OCI-LY7 (cell line): ENCODE results near the gene ARHGEF26. TPM values are rescaled to one million over a fixed set of nuclear protein-coding genes. Genes with fewer than 3 reads are reported as not detected.

Experiments
- BruUV-seq: library from RNA; stranded (reverse); fragments of 400-500 nt; replicated peaks from 2 replicates; lab custom pipeline; 2021; lab: Mats Ljungman, UMichigan
- CTCF ChIA-PET: fragments of 300-600 bp; sonication (Branson Sonifier 250); formaldehyde crosslinking; loops from one replicate; lab custom pipeline; 2022; ENCODE audit warnings: antibody characterized with exemption; ENCODE audit not compliant: unreplicated experiment; lab: Charles Lee
- POLR2A ChIA-PET: fragments of 300-600 bp; sonication (Branson Sonifier 250); formaldehyde crosslinking; loops from one replicate; lab custom pipeline; 2022; ENCODE audit warnings: antibody characterized with exemption; lab: Charles Lee
- DNase-seq: peaks from one replicate; pipeline ENCODE4 v3.0.0-alpha.2; 2015; ENCODE audit warnings: low spot score
- H2AFZ ChIP-seq: fragments of 200-600 bp; sonication (generic), shearing (Covaris generic); 2 replicates; pipeline ENCODE4 v1.6.1; 2014; ENCODE audit warnings: mild to moderate bottlenecking, antibody characterized with exemption, low read length, moderate library complexity
- H3K27ac ChIP-seq: fragments of 200-600 bp; sonication (generic); 2 replicates; pipeline ENCODE4 v1.5.1; 2014; ENCODE audit warnings: mixed run types, low read depth, mild to moderate bottlenecking, moderate library complexity, low read length, inconsistent platforms; ENCODE audit not compliant: poor library complexity, severe bottlenecking
- H3K36me3 ChIP-seq: fragments of 200-600 bp; sonication (generic); 2 replicates; pipeline ENCODE4 v1.6.1; 2014; ENCODE audit warnings: mild to moderate bottlenecking, antibody characterized with exemption, low read length, moderate library complexity, mixed read lengths; ENCODE audit not compliant: insufficient read depth
- H3K4me1 ChIP-seq: fragments of 200-600 bp; sonication (generic); 2 replicates; pipeline ENCODE4 v1.5.1; 2014; ENCODE audit warnings: mild to moderate bottlenecking, low read length; ENCODE audit not compliant: insufficient read depth, poor library complexity, severe bottlenecking
- H3K4me2 ChIP-seq: fragments of 200-600 bp; sonication (generic); 2 replicates; pipeline ENCODE4 v1.6.1; 2014; ENCODE audit warnings: mild to moderate bottlenecking, low read length
- H3K4me3 ChIP-seq: fragments of 200-600 bp; sonication (generic); 2 replicates; pipeline ENCODE4 v1.5.1; 2014; ENCODE audit warnings: mild to moderate bottlenecking, low read depth, low read length; ENCODE audit not compliant: poor library complexity, severe bottlenecking
- H3K79me2 ChIP-seq: fragments of 200-600 bp; sonication (generic); 2 replicates; pipeline ENCODE4 v1.6.1; 2016; ENCODE audit warnings: low read depth, mild to moderate bottlenecking, low read length, moderate library complexity, mixed read lengths; ENCODE audit not compliant: insufficient read depth
- H3K9me2 ChIP-seq: fragments of 200-600 bp; sonication (generic); 2 replicates; pipeline ENCODE4 v1.6.1; 2016; ENCODE audit warnings: mild to moderate bottlenecking, low read length, mixed read lengths; ENCODE audit not compliant: insufficient read depth
- H3K9me3 ChIP-seq: fragments of 200-600 bp; sonication (generic); 2 replicates; pipeline ENCODE4 v1.6.1; 2014; ENCODE audit warnings: mild to moderate bottlenecking, mixed run types, low read length, mixed read lengths
- H4K20me1 ChIP-seq: fragments of 200-600 bp; sonication (generic); 2 replicates; pipeline ENCODE4 v1.6.1; 2014; ENCODE audit warnings: mild to moderate bottlenecking, antibody characterized with exemption, low read length, moderate library complexity, mixed read lengths; ENCODE audit not compliant: insufficient read depth
- EZH2phosphoT487 ChIP-seq: fragments of 200-600 bp; sonication (generic); IDR thresholded peaks from 2 replicates; pipeline ENCODE4 v1.6.1; 2018; ENCODE audit warnings: low read depth, borderline replicate concordance, mild to moderate bottlenecking, mixed run types, antibody characterized with exemption, low read length, moderate library complexity, mixed read lengths
- intact Hi-C: fragments of 100-400 bp; cut with micrococcal nuclease; formaldehyde crosslinking; loops from one replicate; pipeline ENCODE4 v1.10.0; 2022; ENCODE audit not compliant: unreplicated experiment
- total RNA-seq, 2 experiments: library from RNA; depleted of rRNA in 1 of 2; stranded (reverse); fragments of >200 nt in 1 of 2; shearing (Covaris generic) in 1 of 2; gene quantifications; 2 replicates each; pipeline ENCODE4 v1.2.3, GENCODE V29; 2014 to 2022
- TF ChIP-seq, protein P1 (sequence below): fragments of 200-600 bp; sonication (generic); conservative IDR thresholded peaks from 2 replicates; pipeline ENCODE4 v1.5.1; 2014; ENCODE audit warnings: mild to moderate bottlenecking, antibody characterized with exemption, low read length, moderate library complexity, mixed read lengths

Gene ARHGEF26
- total RNA-seq, 2 experiments from 2014 or later, result 0.11 to 0.35 TPM

DNA sequence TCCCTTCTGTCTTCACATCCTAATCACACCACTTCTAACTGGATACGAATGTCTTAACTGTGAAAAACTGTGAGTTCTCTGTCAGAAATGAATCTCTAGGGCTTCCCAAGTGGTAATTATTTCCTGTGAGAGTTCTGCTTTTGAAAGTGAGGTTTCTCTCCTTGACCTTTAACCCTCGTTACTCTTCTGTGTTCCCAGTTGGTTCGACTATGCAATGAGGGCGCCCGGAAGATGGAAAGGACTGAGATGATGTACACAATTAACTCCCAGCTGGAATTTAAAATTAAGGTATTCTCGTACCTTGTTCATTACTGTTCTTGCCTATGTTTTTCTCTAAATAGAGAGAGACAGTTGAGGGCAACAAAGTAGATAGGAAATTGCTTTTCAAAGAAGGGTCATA lies 96.5 kb downstream of the ARHGEF26 start:
- Histone ChIP-seq H4K20me1 (no peaks in the 10 kb centered on the region), H2AFZ (no peak overlapping the region), H3K79me2 (no peaks in the 10 kb centered on the region), H3K36me3 (no peaks in the 10 kb centered on the region), H3K4me2 (no peak overlapping the region), H3K27ac (no peak overlapping the region), H3K9me2 (no peaks in the 10 kb centered on the region), H3K9me3 (no peaks in the 10 kb centered on the region), H3K4me1 (no peaks in the 10 kb centered on the region), H3K4me3 (no peak overlapping the region)
- POLR2A ChIA-PET, result no interaction called here
- TF ChIP-seq EZH2phosphoT487, result no peak
- TF ChIP-seq, protein P1, sequence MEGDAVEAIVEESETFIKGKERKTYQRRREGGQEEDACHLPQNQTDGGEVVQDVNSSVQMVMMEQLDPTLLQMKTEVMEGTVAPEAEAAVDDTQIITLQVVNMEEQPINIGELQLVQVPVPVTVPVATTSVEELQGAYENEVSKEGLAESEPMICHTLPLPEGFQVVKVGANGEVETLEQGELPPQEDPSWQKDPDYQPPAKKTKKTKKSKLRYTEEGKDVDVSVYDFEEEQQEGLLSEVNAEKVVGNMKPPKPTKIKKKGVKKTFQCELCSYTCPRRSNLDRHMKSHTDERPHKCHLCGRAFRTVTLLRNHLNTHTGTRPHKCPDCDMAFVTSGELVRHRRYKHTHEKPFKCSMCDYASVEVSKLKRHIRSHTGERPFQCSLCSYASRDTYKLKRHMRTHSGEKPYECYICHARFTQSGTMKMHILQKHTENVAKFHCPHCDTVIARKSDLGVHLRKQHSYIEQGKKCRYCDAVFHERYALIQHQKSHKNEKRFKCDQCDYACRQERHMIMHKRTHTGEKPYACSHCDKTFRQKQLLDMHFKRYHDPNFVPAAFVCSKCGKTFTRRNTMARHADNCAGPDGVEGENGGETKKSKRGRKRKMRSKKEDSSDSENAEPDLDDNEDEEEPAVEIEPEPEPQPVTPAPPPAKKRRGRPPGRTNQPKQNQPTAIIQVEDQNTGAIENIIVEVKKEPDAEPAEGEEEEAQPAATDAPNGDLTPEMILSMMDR, result no peak
- intact Hi-C loops, result no loop called here
- CTCF ChIA-PET, result no interaction called here
- no peak for DNase-seq
- no TSS peak for BruUV-seq

DNA sequence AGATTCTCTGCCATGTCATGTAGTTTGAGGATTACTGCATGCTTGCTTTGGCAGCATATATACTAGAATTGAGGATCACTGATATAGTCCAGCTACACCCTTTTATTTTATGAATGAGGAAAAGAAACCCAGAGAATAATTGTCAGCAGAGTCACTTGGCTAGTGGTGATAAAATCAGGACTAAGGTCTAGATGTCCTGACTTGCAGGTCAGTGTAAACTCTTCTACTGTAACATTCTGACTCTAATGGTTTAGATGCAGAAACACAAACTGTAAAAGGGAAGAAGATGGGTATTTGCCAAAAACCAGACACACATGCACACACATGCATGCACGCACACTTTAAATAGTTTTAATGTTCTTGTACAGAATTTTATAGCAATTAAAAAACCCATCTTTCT lies 97.5 kb downstream of the ARHGEF26 start:
- POLR2A ChIA-PET, result interaction anchor here (0.7 kb wide), 1 partner anchor 373 kb away, joined by 3 read pairs; no protein-coding TSS in a partner anchor
- no peak overlapping the region for H3K27ac ChIP-seq
- H3K4me1 ChIP-seq, result no peaks in the 10 kb centered on the region
- no peak overlapping the region for H3K4me2 ChIP-seq
- no peaks in the 10 kb centered on the region for H3K9me3 ChIP-seq
- H3K4me3 ChIP-seq, result no peak overlapping the region
- H2AFZ ChIP-seq, result no peak overlapping the region
- no peak for TF ChIP-seq EZH2phosphoT487
- TF ChIP-seq, protein P1, result no peak
- no TSS peak for BruUV-seq
- no peak for DNase-seq
- no peaks in the 10 kb centered on the region for H3K36me3 ChIP-seq
- no peaks in the 10 kb centered on the region for H4K20me1 ChIP-seq
- intact Hi-C loops, result no loop called here
- no peaks in the 10 kb centered on the region for H3K9me2 ChIP-seq
- no peaks in the 10 kb centered on the region for H3K79me2 ChIP-seq
- CTCF ChIA-PET, result no interaction called here

GRCh38 chr3:154220462-154220861 lies 99.3 kb downstream of the ARHGEF26 start:
- no peaks in the 10 kb centered on the region for H3K9me2 ChIP-seq
- no peak overlapping the region for H3K27ac ChIP-seq
- H2AFZ ChIP-seq, result no peak overlapping the region
- no peaks in the 10 kb centered on the region for H3K79me2 ChIP-seq
- intact Hi-C loops, result no loop called here
- no peak overlapping the region for H3K4me2 ChIP-seq
- ChIA-PET POLR2A (interaction anchor here (0.7 kb wide), 1 partner anchor 604 kb away, joined by 3 read pairs; no protein-coding TSS in a partner anchor), CTCF (no interaction called here)
- no peaks in the 10 kb centered on the region for H4K20me1 ChIP-seq
- no peak overlapping the region for H3K4me3 ChIP-seq
- H3K4me1 ChIP-seq, result no peaks in the 10 kb centered on the region
- BruUV-seq, result no TSS peak
- H3K9me3 ChIP-seq, result no peaks in the 10 kb centered on the region
- no peak for TF ChIP-seq EZH2phosphoT487
- TF ChIP-seq, protein P1, result no peak
- DNase-seq, result no peak
- H3K36me3 ChIP-seq, result no peaks in the 10 kb centered on the region
